Measurements from ENCODE around the gene IFNA2.

DNA sequence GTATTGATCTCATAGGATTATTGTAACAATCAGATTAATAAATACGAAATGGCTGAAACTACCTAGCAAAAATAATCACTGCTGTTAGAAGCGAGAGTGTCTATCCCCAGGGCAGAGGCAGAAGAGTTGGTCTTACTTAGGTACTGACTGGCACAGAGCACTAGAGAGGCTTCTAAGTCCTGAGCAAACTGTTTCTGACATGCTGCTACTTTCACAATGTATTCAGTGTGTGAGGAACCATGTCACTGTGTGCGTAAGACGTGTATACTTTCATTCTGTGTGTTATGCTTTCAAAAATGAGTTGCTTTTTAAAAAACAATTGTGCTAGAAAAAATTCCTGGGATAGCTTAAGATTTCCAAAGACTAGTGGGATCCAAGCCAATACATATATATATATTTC is 44.5 kb downstream of the IFNA2 start:
- TF ChIP-seq, protein P1, sequence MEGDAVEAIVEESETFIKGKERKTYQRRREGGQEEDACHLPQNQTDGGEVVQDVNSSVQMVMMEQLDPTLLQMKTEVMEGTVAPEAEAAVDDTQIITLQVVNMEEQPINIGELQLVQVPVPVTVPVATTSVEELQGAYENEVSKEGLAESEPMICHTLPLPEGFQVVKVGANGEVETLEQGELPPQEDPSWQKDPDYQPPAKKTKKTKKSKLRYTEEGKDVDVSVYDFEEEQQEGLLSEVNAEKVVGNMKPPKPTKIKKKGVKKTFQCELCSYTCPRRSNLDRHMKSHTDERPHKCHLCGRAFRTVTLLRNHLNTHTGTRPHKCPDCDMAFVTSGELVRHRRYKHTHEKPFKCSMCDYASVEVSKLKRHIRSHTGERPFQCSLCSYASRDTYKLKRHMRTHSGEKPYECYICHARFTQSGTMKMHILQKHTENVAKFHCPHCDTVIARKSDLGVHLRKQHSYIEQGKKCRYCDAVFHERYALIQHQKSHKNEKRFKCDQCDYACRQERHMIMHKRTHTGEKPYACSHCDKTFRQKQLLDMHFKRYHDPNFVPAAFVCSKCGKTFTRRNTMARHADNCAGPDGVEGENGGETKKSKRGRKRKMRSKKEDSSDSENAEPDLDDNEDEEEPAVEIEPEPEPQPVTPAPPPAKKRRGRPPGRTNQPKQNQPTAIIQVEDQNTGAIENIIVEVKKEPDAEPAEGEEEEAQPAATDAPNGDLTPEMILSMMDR (IDR thresholded peaks at IDR 0.05), result no peak
- no peak for TF ChIP-seq POLR2A (IDR thresholded peaks at IDR 0.05)
